BLaER1 treated with 17β-estradiol and CSF1 and Interleukin-3, amounts not matched to agents 10 nM and 100 nM (cell line): ENCODE data around the gene NDUFS6.
"Not testable (repeated sequence)": the region's sequence is repeated elsewhere in the genome, so short reads cannot be mapped to it uniquely, and the experiment has no call there.

Experiments used
- H3K27ac ChIP-seq, 11 experiments: shearing (Covaris generic); formaldehyde crosslinking; 2 replicates each; pipeline ENCODE4 v1.8.1; 2022
- H3K27me3 ChIP-seq, 11 experiments: shearing (Covaris generic); formaldehyde crosslinking; 2 replicates each; pipeline ENCODE4 v1.8.1; 2022
- H3K36me3 ChIP-seq, 11 experiments: shearing (Covaris generic); formaldehyde crosslinking; 2 replicates each; pipeline ENCODE4 v1.8.1; 2022
- H3K4me1 ChIP-seq, 10 experiments: shearing (Covaris generic); formaldehyde crosslinking; 2 replicates each; pipeline ENCODE4 v1.8.1; 2022
- H3K4me2 ChIP-seq, 11 experiments: shearing (Covaris generic); formaldehyde crosslinking; 2 replicates each; pipeline ENCODE4 v1.8.1; 2022
- H3K4me3 ChIP-seq, 10 experiments: shearing (Covaris generic); formaldehyde crosslinking; 2 replicates each; pipeline ENCODE4 v1.8.1; 2022
- H3K9ac ChIP-seq, 11 experiments: shearing (Covaris generic); formaldehyde crosslinking; 2 replicates each; pipeline ENCODE4 v1.8.1; 2022
- H3K9me3 ChIP-seq, 11 experiments: shearing (Covaris generic); formaldehyde crosslinking; replicated peaks in 1 of 11; 2 replicates each; pipeline ENCODE4 v1.8.1; 2022
- H4K20me1 ChIP-seq, 11 experiments: shearing (Covaris generic); formaldehyde crosslinking; 2 replicates each; pipeline ENCODE4 v1.8.1; 2022
- Cebpa-rat ChIP-seq, 11 experiments: shearing (Covaris generic); IDR thresholded peaks; 2 replicates each; pipeline ENCODE4 v1.8.1; 2022

The NDUFS6 gene

GRCh38 chr5:1836891-1837880 lies 36.0 kb downstream of the NDUFS6 start:
- Histone ChIP-seq H3K27me3 (peaks cover 0 to 45% (median 30%) of the 10 kb centered on the region in 11 experiments; a peak in 15 of 22 replicates), H3K4me2 (peak overlapping the region in 8 of 11 experiments; percentile 12 to 62 (median 28); a peak in 11 of 22 replicates)

GRCh38 chr5:1838013-1838412 lies 36.8 kb downstream of the NDUFS6 start:
- peaks cover 0 to 38% (median 27%) of the 10 kb centered on the region in 11 experiments; a peak in 15 of 22 replicates for H3K27me3 ChIP-seq
- no peak overlapping the region for H3K9ac ChIP-seq

More at GRCh38 chr5:1836891-1837880, 36.0 kb downstream of the NDUFS6 start:
- H3K9me3 ChIP-seq, result no peaks in the 10 kb centered on the region
- H3K9ac ChIP-seq, result no peak overlapping the region
- H3K4me3 ChIP-seq, result no peak overlapping the region
- H4K20me1 ChIP-seq, result peaks cover 0 to 21% (median 0%) of the 10 kb centered on the region in 11 experiments; a peak in 2 of 22 replicates
- TF ChIP-seq Cebpa-rat (IDR thresholded peaks at IDR 0.05), result no peak
- no peaks in the 10 kb centered on the region for H3K36me3 ChIP-seq
- H3K4me1 ChIP-seq, result peaks cover 0 to 40% (median 32%) of the 10 kb centered on the region in 10 experiments; a peak in 15 of 20 replicates
- H3K27ac ChIP-seq, result no peak overlapping the region

GRCh38 chr5:1840071-1840547 lies 38.9 kb downstream of the NDUFS6 start:
- H3K9ac ChIP-seq, result no peak overlapping the region
- no peak overlapping the region for H3K27ac ChIP-seq
- H3K36me3 ChIP-seq, result no peaks in the 10 kb centered on the region
- H4K20me1 ChIP-seq, result peaks cover 0 to 8% (median 0%) of the 10 kb centered on the region in 11 experiments; a peak in 1 of 22 replicates
- no peak overlapping the region for H3K4me3 ChIP-seq
- no peaks in the 10 kb centered on the region for H3K9me3 ChIP-seq
- H3K4me1 ChIP-seq, result peaks cover 0 to 40% (median 29%) of the 10 kb centered on the region in 10 experiments; a peak in 12 of 20 replicates
- no peak overlapping the region; a peak in 1 of 22 replicates for H3K4me2 ChIP-seq
- H3K27me3 ChIP-seq, result peaks cover 0 to 35% (median 22%) of the 10 kb centered on the region in 11 experiments; a peak in 15 of 22 replicates
- TF ChIP-seq Cebpa-rat (IDR thresholded peaks at IDR 0.05), result no peak

More at GRCh38 chr5:1838013-1838412, 36.8 kb downstream of the NDUFS6 start:
- peaks cover 0 to 32% (median 25%) of the 10 kb centered on the region in 10 experiments; a peak in 12 of 20 replicates for H3K4me1 ChIP-seq
- no peaks in the 10 kb centered on the region for H3K36me3 ChIP-seq
- peaks cover 0 to 21% (median 0%) of the 10 kb centered on the region in 11 experiments; a peak in 2 of 22 replicates for H4K20me1 ChIP-seq
- no peak overlapping the region for H3K4me3 ChIP-seq
- no peak overlapping the region for H3K27ac ChIP-seq
- TF ChIP-seq Cebpa-rat (IDR thresholded peaks at IDR 0.05), result no peak
- H3K4me2 ChIP-seq, result peak overlapping the region in 4 of 11 experiments; percentile 26 to 62 (median 32); a peak in 2 of 22 replicates
- H3K9me3 ChIP-seq, result no peaks in the 10 kb centered on the region

GRCh38 chr5:1840741-1841521 lies 39.7 kb downstream of the NDUFS6 start:
- no peak overlapping the region for H3K27ac ChIP-seq
- H3K36me3 ChIP-seq, result no peaks in the 10 kb centered on the region
- TF ChIP-seq Cebpa-rat (IDR thresholded peaks at IDR 0.05), result no peak
- peaks cover 0 to 28% (median 17%) of the 10 kb centered on the region in 11 experiments; a peak in 14 of 22 replicates for H3K27me3 ChIP-seq
- peaks cover 0 to 8% (median 0%) of the 10 kb centered on the region in 11 experiments; a peak in 1 of 22 replicates for H4K20me1 ChIP-seq
- no peaks in the 10 kb centered on the region for H3K9me3 ChIP-seq
- H3K9ac ChIP-seq, result no peak overlapping the region
- peaks cover 0 to 40% (median 29%) of the 10 kb centered on the region in 10 experiments; a peak in 12 of 20 replicates for H3K4me1 ChIP-seq
- H3K4me3 ChIP-seq, result no peak overlapping the region
- peak overlapping the region in 8 of 11 experiments; percentile 25 to 58 (median 50); a peak in 13 of 22 replicates for H3K4me2 ChIP-seq

GRCh38 chr5:1842004-1842819 lies 41.0 kb downstream of the NDUFS6 start:
- no peak overlapping the region for H3K4me2 ChIP-seq
- peaks cover 0 to 27% (median 18%) of the 10 kb centered on the region in 10 experiments; a peak in 12 of 20 replicates for H3K4me1 ChIP-seq
- no peak overlapping the region for H3K9ac ChIP-seq
- peaks cover 0 to 10% (median 0%) of the 10 kb centered on the region in 11 experiments; a peak in 1 of 22 replicates for H4K20me1 ChIP-seq
- H3K27me3 ChIP-seq, result peaks cover 0 to 18% (median 5%) of the 10 kb centered on the region in 11 experiments; a peak in 11 of 22 replicates
- H3K9me3 ChIP-seq, result no peaks in the 10 kb centered on the region
- H3K4me3 ChIP-seq, result no peak overlapping the region
- no peak for TF ChIP-seq Cebpa-rat (IDR thresholded peaks at IDR 0.05)
- H3K27ac ChIP-seq, result no peak overlapping the region
- H3K36me3 ChIP-seq, result no peaks in the 10 kb centered on the region

- peak overlapping the region in 5 of 11 experiments; percentile 12 to 48 (median 43); a peak in 5 of 22 replicates for H3K4me2 ChIP-seq
- not testable (repeated sequence) for H3K27ac ChIP-seq, H3K27me3 ChIP-seq, H3K9me3 ChIP-seq, H3K36me3 ChIP-seq, H3K9ac ChIP-seq, H3K4me3 ChIP-seq
- H3K4me1 ChIP-seq, result peaks cover 0 to 21% (median 14%) of the 10 kb centered on the region in 10 experiments; a peak in 12 of 20 replicates
- H4K20me1 ChIP-seq, result peaks cover 0 to 14% (median 0%) of the 10 kb centered on the region in 11 experiments; a peak in 2 of 22 replicates
Measured at GRCh38 chr5:1843761-1844160, 42.6 kb downstream of the NDUFS6 start.

- Histone ChIP-seq H3K27me3 (peaks cover 4 to 19% (median 13%) of the 10 kb centered on the region in 11 experiments; a peak in 20 of 22 replicates), H3K9me3 (no peaks in the 10 kb centered on the region), H3K9ac (no peak overlapping the region), H4K20me1 (peaks cover 0 to 19% (median 0%) of the 10 kb centered on the region in 11 experiments; a peak in 3 of 22 replicates), H3K36me3 (no peaks in the 10 kb centered on the region), H3K4me3 (no peak overlapping the region), H3K4me1 (peaks cover 0 to 21% (median 14%) of the 10 kb centered on the region in 10 experiments; a peak in 12 of 20 replicates), H3K27ac (no peak overlapping the region), H3K4me2 (no peak overlapping the region)
- no peak for TF ChIP-seq Cebpa-rat (IDR thresholded peaks at IDR 0.05)
Measured at GRCh38 chr5:1844708-1845436, 43.7 kb downstream of the NDUFS6 start.
